Activated CD4-positive, alpha-beta T cell treated with anti-CD3 and anti-CD28 coated beads, Interleukin-2, amount 50 U/mL, for 16 hours (primary cell): Measurements from ENCODE around the gene FNTB.
A peak's percentile ranks its signal among the peaks of the same experiment; 100 is the strongest.

ENCODE experiments used
- DNase-seq: peaks from one replicate; pipeline ENCODE4 v3.0.0-alpha.2; 2020

Gene FNTB

DNA sequence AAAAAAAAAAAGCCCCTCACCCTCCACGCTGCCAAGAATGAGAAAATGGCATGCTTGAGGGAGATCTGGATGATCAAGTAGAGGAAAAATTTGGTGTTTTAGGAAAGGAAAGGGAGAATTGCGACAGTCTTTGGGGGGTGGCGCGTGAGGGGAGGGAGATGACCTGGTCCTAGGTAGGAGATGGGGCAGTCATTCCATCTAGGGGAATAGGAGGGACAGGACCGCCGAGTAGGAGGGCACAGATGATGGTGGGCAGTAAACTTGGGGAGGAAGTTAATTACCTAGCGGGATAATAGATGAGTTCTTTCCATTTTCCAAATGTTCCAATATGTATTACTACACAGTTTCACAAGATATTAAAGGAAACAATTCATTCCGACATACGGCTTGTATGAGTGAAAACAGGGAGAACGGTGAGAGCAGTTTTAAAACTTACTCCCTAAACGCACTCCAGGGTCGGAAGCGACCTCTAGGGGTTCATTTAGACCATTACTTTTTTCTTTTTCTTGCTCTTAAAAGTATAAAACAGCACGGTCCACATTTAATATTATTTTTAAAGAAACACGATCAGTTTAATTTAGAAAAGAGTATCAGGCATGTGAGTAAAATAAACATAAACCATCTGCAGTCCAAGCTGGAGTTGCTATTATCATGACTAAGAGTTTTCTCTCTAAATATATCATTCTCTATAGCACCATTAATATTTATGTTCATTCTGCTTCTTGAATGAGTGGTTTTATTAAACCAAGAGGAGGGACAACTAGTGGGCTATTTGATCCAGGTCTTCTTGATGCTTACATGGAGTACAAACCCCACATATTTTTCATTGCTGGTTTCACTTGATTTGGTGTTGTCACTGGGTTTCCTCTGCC lies 3.0 kb upstream of the FNTB start:
- peak; percentile 60 for DNase-seq

DNA sequence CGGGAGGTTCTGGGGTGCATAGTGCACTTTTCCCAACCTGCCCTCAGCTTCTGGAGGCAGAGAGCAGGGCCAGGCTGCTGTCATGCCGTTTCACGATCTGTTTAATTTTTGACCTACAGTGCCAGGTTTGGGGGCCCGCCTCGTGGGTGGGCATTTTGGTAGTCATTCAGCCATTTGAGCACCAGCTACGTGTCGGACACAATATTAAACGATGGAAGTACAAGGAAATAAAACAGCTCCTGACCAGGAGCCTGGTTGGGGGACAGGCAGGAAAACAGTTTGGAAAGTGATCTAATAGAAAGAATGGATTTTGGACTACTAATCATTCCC lies 708 bp downstream of the FNTB start:
- no peak for DNase-seq

GRCh38 chr14:64990296-64990695 lies 3.6 kb downstream of the FNTB start:
- DNase-seq, result peak; percentile 20

DNA sequence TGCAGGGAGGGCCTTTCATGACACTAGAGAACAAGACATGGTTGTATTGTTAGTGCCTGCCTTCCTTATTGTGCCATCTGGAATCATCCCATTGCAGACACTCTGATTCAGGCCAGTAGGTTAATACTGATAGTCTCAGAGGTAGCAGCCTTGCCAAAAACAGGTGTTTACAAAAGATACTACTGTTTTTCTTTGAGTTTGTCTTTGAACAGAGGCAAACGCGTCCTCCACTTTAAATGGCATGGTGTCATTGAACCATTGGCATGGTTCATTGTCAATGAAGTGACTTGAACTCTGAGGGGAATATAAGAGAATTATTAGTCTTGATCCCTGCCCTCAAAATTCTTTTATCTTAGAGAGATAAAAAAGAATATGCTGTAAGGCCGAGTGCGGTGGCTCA lies 4.2 kb downstream of the FNTB start:
- no peak for DNase-seq

GRCh38 chr14:64992328-64992885 lies 5.7 kb downstream of the FNTB start:
- peak; percentile 72 for DNase-seq

DNA sequence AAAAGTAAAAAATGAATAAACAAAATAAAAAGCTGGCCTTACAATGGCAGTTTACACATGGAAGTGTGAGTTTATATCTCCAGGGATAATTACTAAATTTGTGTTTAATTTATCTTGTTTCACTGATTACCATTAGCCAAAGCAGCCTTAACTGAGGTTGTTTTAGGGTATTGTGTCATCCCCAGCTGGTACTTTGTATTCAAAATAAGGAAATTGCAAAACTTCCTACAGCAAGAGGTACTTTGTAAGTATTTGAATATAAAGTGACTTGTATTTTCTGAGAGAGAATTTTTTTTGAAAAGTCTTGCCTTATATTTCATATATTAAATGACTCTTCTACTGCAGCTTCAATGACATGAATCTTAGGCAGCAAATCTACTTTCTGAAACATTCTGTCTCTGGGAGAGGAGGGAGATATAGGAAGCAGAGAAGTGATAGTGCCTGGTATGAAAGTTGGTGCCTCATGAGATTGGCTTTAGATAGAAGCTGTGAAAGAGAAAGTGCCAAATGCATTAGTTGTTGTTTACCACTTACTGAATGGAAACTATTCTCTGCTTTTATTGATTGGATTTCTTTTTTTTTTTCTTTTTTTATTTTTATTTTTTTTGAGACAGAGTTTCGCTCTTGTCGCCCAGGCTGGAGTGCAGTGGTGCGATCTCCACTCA lies 6.7 kb downstream of the FNTB start:
- peak; percentile 21 for DNase-seq

- DNase-seq, result no peak
These were observed 7.8 kb downstream of the FNTB start for GRCh38 chr14:64994540-64994939.

GRCh38 chr14:64995291-64995690 lies 8.6 kb downstream of the FNTB start:
- DNase-seq, result no peak

DNA sequence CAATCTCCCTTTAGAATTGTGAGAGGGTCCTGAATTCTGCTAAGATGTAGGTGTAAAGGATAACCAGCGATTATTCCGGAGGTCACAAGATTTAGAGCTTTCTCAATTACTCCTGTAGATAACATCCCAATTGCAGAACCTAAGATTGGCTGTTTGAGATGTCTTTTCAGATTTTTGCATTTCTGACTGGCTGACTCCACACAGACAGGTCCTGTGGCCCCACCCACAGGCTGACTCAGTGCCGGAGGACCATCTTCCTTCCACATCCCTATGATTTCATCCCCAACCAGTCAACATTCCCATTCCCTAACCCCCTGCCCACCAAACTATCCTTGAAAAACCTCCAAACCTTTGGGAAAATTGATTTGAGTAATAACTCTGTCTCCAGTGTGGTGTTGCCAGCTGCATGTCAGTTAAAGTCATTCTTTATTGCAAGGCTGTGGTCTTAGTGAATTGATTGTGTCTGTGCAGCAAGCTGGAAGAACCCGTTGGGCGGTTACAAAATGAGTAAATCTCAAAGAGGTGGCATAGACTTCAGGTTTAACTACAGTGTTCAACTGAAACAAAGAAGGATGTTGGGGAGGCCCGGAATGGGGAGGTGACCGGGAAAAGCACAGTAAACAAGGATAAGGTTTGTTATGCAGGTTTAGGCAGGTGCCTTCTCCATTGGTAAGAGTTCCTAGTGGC lies 10.6 kb downstream of the FNTB start:
- DNase-seq, result peak; percentile 69

GRCh38 chr14:64998455-64998931 lies 11.8 kb downstream of the FNTB start:
- peak; percentile 41 for DNase-seq

- no peak for DNase-seq
These were observed 14.3 kb downstream of the FNTB start for GRCh38 chr14:65000898-65001591.

- no peak for DNase-seq
These were observed 15.0 kb downstream of the FNTB start for GRCh38 chr14:65001723-65002122.

DNA sequence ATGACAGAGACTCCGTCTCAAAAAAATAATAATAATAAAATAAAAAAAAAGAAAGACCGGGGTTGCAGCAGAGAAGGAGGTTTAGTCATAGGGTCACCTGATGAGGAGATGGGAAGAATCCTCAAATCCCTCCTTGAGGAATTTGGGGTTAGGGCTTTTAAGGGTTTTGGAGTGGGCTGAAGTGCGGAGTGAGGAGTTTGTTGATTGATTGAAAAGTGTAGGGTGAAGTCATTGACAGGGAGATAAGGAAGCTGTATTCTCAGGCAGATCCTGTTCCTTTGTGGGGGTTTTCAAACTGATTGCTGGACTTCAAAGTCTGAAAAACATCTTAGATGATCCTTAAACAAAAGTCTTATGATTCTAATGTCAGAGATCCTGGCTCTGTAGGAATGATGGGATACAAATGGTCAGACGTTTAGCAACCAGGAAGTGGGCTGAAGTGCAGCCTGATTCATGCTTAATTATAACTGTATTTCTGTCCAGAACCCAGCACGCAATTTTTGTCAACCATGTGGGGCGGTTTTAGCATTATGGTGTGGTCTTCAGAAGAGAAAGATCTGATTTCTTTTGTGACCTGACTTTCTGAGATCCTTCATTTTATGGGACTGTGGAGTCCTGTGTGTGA lies 16.0 kb downstream of the FNTB start:
- no peak for DNase-seq

DNA sequence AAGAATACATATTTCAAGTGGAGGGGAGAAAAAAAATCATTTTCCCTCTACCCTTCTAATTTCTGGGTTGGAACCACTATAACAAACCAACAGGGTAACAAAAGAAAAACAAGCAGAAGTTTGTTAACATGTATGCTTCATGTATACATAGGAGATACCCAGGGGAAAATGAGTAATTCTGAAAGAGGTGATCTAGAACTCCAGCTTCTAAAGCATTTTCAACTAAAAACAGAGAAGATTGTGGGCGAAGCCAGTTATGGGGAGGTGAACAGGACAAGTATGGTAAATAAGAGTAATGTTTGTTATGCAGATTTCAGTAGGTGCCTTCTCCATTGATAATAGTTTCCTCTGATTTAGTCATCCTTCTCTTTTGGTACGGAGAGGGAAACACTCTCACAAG lies 16.7 kb downstream of the FNTB start:
- peak; percentile 65 for DNase-seq

GRCh38 chr14:65006261-65006721 lies 19.6 kb downstream of the FNTB start:
- DNase-seq, result no peak

GRCh38 chr14:65007202-65007601 lies 20.5 kb downstream of the FNTB start:
- DNase-seq, result no peak

GRCh38 chr14:65010211-65010931 lies 23.7 kb downstream of the FNTB start:
- no peak for DNase-seq

- no peak for DNase-seq
These were observed 24.8 kb downstream of the FNTB start for GRCh38 chr14:65011538-65011937.

DNA sequence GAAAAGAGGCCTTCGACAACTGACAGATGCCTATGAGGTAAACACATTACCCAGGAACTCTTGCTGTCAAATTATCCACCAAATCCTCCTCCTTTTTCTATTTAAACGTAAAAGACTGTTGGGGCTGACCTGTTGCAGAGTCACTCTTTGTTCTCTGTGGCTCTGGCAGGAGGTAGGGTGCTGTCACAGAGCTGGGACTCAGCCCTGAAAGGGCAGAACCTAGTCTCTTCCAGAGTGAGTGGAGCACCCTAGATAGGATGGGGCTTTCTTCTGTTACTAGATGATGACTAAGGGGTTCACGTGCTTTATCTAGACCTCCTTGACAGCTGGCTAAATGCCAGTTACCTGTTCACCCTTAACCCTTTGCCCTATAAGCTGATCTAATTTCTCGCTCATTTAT lies 25.7 kb downstream of the FNTB start:
- DNase-seq, result no peak

DNA sequence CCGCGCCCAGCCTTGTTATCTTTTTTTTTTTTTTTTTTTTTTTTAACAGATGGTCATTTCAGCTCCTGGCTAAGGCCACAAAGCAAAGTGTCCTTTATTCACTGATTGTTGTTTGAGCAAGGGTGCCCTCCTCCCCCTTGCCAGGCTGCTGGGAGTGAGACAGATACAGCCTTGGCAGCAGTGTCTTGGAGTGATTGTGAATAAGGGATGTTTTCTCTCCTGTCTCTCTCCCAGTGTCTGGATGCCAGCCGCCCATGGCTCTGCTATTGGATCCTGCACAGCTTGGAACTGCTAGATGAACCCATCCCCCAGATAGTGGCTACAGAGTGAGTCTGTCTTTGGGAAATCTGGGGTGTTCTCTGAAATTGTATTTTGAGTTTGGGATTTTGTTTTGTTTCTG lies 28.7 kb downstream of the FNTB start:
- DNase-seq, result no peak

- no peak for DNase-seq
These were observed 29.8 kb downstream of the FNTB start for GRCh38 chr14:65016471-65016870.
